ENCODE data around the gene KCTD2. TPM values are rescaled to one million over a fixed set of nuclear protein-coding genes. Genes with fewer than 3 reads are reported as not detected.
A peak's percentile ranks its signal among the peaks of the same experiment; 100 is the strongest.

KCTD2 gene
- total and polyA plus RNA-seq, 2 of the 13 experiments (the other 11 are each of a cell fraction or from before 2014, with no cell fraction given), result 28.3 to 32.6 TPM

DNA sequence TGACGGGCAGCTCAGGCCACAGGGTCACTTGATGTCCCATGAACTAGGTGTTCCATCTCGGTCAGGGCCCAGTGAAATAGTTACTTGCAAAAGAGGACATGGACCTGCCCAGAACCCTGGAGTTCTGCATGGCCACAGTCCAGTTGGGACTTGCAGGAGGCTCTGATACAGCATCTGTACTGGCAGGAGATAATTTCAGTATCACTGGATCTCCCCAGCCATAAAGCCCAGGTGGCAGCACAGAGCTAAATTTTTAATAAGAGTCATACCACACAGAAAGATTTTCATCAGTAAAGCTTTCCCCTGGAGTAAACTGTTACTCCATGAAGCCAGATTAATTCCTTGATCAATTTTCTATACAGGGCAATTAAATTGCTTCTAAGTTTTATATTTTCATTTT lies 22.8 kb downstream of the KCTD2 start (continued):
- TF ChIP-seq IKZF4 (CRISPR knock-in tag; IDR thresholded peaks at IDR 0.05; ENCODE audit: borderline replicate concordance, low read depth, not compliant biosample characterization) (no peak), E2F1 (CRISPR knock-in tag; IDR thresholded peaks at IDR 0.05) (no peak), ZNF576 (CRISPR knock-in tag; IDR thresholded peaks at IDR 0.05) (no peak), SP1 (IDR thresholded peaks at IDR 0.05) (no peak), SP1 (CRISPR knock-in tag; IDR thresholded peaks at IDR 0.05) (no peak), ZNF510 (CRISPR knock-in tag; IDR thresholded peaks at IDR 0.05; ENCODE audit: low read depth) (no peak), BCLAF1 (IDR thresholded peaks at IDR 0.05) (no peak), SMC3 (IDR thresholded peaks at IDR 0.05; ENCODE audit: low read length) (peak; percentile 66), IRF2 (CRISPR knock-in tag; IDR thresholded peaks at IDR 0.05) (no peak), ZNF850 (CRISPR knock-in tag; conservative IDR thresholded peaks at IDR 0.05) (no peak), HOXA9 (CRISPR knock-in tag; IDR thresholded peaks at IDR 0.05; ENCODE audit: borderline replicate concordance) (no peak), PBX3 (CRISPR knock-in tag; IDR thresholded peaks at IDR 0.05; ENCODE audit: borderline replicate concordance) (no peak), ZNF614 (CRISPR knock-in tag; IDR thresholded peaks at IDR 0.05; ENCODE audit: borderline replicate concordance) (no peak), STAG1 (CRISPR knock-in tag; IDR thresholded peaks at IDR 0.05) (peak; percentile 66), GABPA (IDR thresholded peaks at IDR 0.05; ENCODE audit: low read depth, low read length) (no peak), GABPA (CRISPR knock-in tag; IDR thresholded peaks at IDR 0.05; ENCODE audit: low read depth) (no peak), FOXK1 (CRISPR knock-in tag; IDR thresholded peaks at IDR 0.05; ENCODE audit: borderline replicate concordance, low read depth) (no peak), ZMYM3 (CRISPR knock-in tag; IDR thresholded peaks at IDR 0.05) (no peak), SAP130 (CRISPR knock-in tag; IDR thresholded peaks at IDR 0.05; ENCODE audit: low read depth) (peak; percentile 38), ZMYM2 (CRISPR knock-in tag; IDR thresholded peaks at IDR 0.05) (no peak), KLF11 (CRISPR knock-in tag; IDR thresholded peaks at IDR 0.05) (no peak), RAD21 (CRISPR knock-in tag; IDR thresholded peaks at IDR 0.05) (peak; percentile 52; the same call in 1 of the 2 replicates), GLI4 (CRISPR knock-in tag; IDR thresholded peaks at IDR 0.05; ENCODE audit: borderline replicate concordance) (no peak)
- TF ChIP-seq, protein P1, sequence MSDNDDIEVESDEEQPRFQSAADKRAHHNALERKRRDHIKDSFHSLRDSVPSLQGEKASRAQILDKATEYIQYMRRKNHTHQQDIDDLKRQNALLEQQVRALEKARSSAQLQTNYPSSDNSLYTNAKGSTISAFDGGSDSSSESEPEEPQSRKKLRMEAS (IDR thresholded peaks at IDR 0.05), result no peak
- TF ChIP-seq, protein P2, sequence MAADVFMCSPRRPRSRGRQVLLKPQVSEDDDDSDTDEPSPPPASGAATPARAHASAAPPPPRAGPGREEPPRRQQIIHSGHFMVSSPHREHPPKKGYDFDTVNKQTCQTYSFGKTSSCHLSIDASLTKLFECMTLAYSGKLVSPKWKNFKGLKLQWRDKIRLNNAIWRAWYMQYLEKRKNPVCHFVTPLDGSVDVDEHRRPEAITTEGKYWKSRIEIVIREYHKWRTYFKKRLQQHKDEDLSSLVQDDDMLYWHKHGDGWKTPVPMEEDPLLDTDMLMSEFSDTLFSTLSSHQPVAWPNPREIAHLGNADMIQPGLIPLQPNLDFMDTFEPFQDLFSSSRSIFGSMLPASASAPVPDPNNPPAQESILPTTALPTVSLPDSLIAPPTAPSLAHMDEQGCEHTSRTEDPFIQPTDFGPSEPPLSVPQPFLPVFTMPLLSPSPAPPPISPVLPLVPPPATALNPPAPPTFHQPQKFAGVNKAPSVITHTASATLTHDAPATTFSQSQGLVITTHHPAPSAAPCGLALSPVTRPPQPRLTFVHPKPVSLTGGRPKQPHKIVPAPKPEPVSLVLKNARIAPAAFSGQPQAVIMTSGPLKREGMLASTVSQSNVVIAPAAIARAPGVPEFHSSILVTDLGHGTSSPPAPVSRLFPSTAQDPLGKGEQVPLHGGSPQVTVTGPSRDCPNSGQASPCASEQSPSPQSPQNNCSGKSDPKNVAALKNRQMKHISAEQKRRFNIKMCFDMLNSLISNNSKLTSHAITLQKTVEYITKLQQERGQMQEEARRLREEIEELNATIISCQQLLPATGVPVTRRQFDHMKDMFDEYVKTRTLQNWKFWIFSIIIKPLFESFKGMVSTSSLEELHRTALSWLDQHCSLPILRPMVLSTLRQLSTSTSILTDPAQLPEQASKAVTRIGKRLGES (CRISPR knock-in tag; IDR thresholded peaks at IDR 0.05; ENCODE audit: borderline replicate concordance), result no peak

All from HepG2 (cell line).